ENCODE measurements around the gene TMEM123.

DNA sequence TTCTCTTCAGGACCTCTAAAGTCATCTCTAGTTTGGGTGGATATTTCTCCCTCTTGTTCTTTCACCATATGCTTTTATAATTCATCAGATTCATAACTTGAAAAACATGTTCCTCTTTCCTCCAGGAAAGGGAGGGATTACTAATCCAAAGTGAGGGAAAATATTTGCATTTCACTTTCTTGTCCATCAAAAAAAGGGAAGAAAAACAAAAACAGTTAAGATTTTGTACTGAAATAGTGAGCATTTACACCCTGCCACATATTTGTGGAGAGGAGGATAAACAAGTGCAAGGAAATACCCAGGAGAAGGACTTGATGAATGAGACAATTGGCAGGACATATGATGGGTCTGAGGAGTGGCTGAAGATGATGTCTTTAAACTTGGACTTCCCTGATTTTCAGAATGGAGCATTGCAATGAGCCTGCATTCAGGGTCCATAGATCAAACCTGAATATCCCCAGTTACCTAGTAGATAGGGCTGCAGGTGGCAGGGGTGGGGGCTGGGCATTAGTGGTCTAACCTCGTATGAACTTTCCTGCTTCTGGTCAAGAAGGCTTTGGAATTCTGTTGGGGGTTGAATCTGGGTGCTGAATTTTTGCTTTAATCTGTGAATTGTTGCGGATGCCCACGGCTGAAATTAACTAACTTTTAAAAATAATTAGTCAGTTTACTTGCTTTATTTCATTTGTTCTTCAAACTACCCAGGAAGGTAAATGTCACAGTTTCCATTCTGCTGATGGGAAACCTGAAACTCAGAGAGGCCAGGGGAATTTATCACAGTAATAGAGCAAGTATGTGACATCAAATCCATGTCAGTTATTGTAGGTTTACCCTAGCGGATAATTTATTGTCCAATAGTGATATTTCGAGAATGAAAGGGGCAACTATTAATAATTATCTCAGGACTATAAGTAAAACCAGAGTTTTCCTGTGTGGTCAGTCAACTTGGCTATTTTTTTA lies 36.9 kb upstream of the TMEM123 start:
- TF ChIP-seq, protein P1, sequence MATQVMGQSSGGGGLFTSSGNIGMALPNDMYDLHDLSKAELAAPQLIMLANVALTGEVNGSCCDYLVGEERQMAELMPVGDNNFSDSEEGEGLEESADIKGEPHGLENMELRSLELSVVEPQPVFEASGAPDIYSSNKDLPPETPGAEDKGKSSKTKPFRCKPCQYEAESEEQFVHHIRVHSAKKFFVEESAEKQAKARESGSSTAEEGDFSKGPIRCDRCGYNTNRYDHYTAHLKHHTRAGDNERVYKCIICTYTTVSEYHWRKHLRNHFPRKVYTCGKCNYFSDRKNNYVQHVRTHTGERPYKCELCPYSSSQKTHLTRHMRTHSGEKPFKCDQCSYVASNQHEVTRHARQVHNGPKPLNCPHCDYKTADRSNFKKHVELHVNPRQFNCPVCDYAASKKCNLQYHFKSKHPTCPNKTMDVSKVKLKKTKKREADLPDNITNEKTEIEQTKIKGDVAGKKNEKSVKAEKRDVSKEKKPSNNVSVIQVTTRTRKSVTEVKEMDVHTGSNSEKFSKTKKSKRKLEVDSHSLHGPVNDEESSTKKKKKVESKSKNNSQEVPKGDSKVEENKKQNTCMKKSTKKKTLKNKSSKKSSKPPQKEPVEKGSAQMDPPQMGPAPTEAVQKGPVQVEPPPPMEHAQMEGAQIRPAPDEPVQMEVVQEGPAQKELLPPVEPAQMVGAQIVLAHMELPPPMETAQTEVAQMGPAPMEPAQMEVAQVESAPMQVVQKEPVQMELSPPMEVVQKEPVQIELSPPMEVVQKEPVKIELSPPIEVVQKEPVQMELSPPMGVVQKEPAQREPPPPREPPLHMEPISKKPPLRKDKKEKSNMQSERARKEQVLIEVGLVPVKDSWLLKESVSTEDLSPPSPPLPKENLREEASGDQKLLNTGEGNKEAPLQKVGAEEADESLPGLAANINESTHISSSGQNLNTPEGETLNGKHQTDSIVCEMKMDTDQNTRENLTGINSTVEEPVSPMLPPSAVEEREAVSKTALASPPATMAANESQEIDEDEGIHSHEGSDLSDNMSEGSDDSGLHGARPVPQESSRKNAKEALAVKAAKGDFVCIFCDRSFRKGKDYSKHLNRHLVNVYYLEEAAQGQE (IDR thresholded peaks at IDR 0.05; ENCODE audit: low read depth) = no peak
- TF ChIP-seq RAD21 (IDR thresholded peaks at IDR 0.05; ENCODE audit: low read depth) (no peak), NFIC (IDR thresholded peaks at IDR 0.05) (no peak), EP300 (IDR thresholded peaks at IDR 0.05; ENCODE audit: borderline replicate concordance) (no peak)

Data from Ishikawa (cell line).